Left lung (tissue), 14 donors: ENCODE results near the gene POTEC. TPM values are rescaled to one million over a fixed set of nuclear protein-coding genes. Genes with fewer than 3 reads are reported as not detected.
"Not testable (repeated sequence)": the region's sequence is repeated elsewhere in the genome, so short reads cannot be mapped to it uniquely, and the experiment has no call there.

ENCODE experiments used
- ATAC-seq: fragments of 200-7000 bp; cut with Tn5 transposase; one replicate; pipeline ENCODE4 v1.9.1; 2020; ENCODE audit warnings: moderate library complexity
- DNase-seq, 4 donors: peaks; one replicate each; pipeline ENCODE4 v3.0.0-alpha.2; 2013 to 2020
- H3K27ac ChIP-seq, 2 donors: fragments of 200-600 bp; sonication (generic) in 1 of 2; one replicate each; pipeline versions ENCODE4 v1.5.0 to v1.8.0; 2020 to 2021
- H3K27me3 ChIP-seq, 2 donors: fragments of 200-600 bp; sonication (generic) in 1 of 2; one replicate each; pipeline versions ENCODE4 v1.5.0 to v1.8.0; 2020 to 2021
- H3K36me3 ChIP-seq, 2 donors: fragments of 200-600 bp; sonication (generic) in 1 of 2; one replicate each; pipeline versions ENCODE4 v1.5.0 to v1.8.0; 2020 to 2021
- H3K4me1 ChIP-seq, 2 donors: fragments of 200-600 bp; one replicate each; pipeline ENCODE4 v1.8.0; 2021
- H3K4me3 ChIP-seq, 2 donors: fragments of 200-600 bp; sonication (generic) in 1 of 2; one replicate each; pipeline versions ENCODE4 v1.5.0 to v1.8.0; 2020 to 2021; ENCODE audit warnings: mild to moderate bottlenecking in 1 of 2
- H3K9me3 ChIP-seq, 2 donors: fragments of 200-600 bp; sonication (generic) in 1 of 2; one replicate each; pipeline versions ENCODE4 v1.5.0 to v1.8.0; 2020 to 2021
- CTCF ChIP-seq, 2 donors: fragments of 200-600 bp; sonication (generic) in 1 of 2; IDR thresholded peaks; one replicate each; pipeline versions ENCODE4 v1.5.0 to v1.8.0; 2021; ENCODE audit warnings: antibody characterized with exemption in 2 of 2
- intact Hi-C, 2 donors: fragments of 100-400 bp; cut with DNase I; formaldehyde crosslinking; loops; one replicate each; pipeline versions ENCODE4 v1.11.2 to v1.14.2; 2022
- long read RNA-seq, 12 donors: library from polyadenylated mRNA in 2 of 12; unstranded in 2 of 12; transcript quantifications; one replicate each; pipeline ENCODE4 v2.0.0 and lab custom pipeline, GENCODE V29; 2019 to 2026
- polyA plus RNA-seq, 6 donors: library from polyadenylated mRNA; unstranded; fragments of 120-200 nt; gene quantifications; one replicate each; pipeline ENCODE4 v1.2.1, GENCODE V29; 2013; ENCODE audit not compliant: insufficient read length in 6 of 6
- total RNA-seq, 2 donors: library from RNA; stranded (reverse); fragmentation: NEBNext Ultra II Directional; extraction: Animal tissue kit (Norgen Biotek cat#: 25700); gene quantifications; one replicate each; pipeline ENCODE4 v1.2.1, GENCODE V29; 2021
- donor health status: DM: no; HTN: yes; CAD: no.
- donor health status: DM: no; HTN: no; CAD: no.

Gene POTEC
- total RNA-seq = not detected
- under 1 TPM in 4 of 6 donors, not detected in 2; 0.03 to 0.06 (median 0.04) TPM for polyA plus RNA-seq
- long read RNA-seq, donor 1 = 0 reads
- long read RNA-seq, donor 2 = 0 reads
- long read RNA-seq, donor 3 = 0 reads
- long read RNA-seq, donor 4 = 0 reads
- long read RNA-seq, donor 5 = 0 reads
- long read RNA-seq, donor 6 = 0 reads
- long read RNA-seq, donor 7 = 0 reads
- long read RNA-seq, donor 8 = 0 reads
- long read RNA-seq, donor 9 = 0 reads
- long read RNA-seq, donor 10 = 0 reads
- long read RNA-seq, donor 11 = 0 reads
- long read RNA-seq, donor 12 = 0 reads

- H3K27ac ChIP-seq, H3K4me1 ChIP-seq, H3K27me3 ChIP-seq, H3K4me3 ChIP-seq, DNase-seq, H3K36me3 ChIP-seq, intact Hi-C loops, ATAC-seq, H3K9me3 ChIP-seq: not testable (repeated sequence)
Observed at GRCh38 chr18:14543446-14543964, at the start of gene POTEC. Gene POTEC (minus strand): TSS chr18:14543600. CDS start chr18:14543146, 454 bp downstream.

GRCh38 chr18:14577971-14578370 is 34.6 kb upstream of the POTEC start:
- H3K4me3 ChIP-seq = no peak overlapping the region
- ATAC-seq = no peak
- no peaks in the 10 kb centered on the region for H3K27me3 ChIP-seq
- intact Hi-C loops = no loop called here
- no peaks in the 10 kb centered on the region for H3K36me3 ChIP-seq
- DNase-seq = no peak
- TF ChIP-seq CTCF (IDR thresholded peaks at IDR 0.05) = no peak
- H3K27ac ChIP-seq = no peak overlapping the region
- no peaks in the 10 kb centered on the region for H3K4me1 ChIP-seq
- peaks cover 0 to 2% of the 10 kb centered on the region in 2 donors for H3K9me3 ChIP-seq

- ATAC-seq, DNase-seq, H3K9me3 ChIP-seq, H3K27ac ChIP-seq, H3K36me3 ChIP-seq, H3K4me1 ChIP-seq, H3K27me3 ChIP-seq, intact Hi-C loops, H3K4me3 ChIP-seq: not testable (repeated sequence)
Observed at GRCh38 chr18:14559502-14559901, 16.1 kb upstream of the POTEC start.

- ATAC-seq, H3K4me3 ChIP-seq, H3K27me3 ChIP-seq, H3K4me1 ChIP-seq, H3K36me3 ChIP-seq, DNase-seq, intact Hi-C loops, H3K27ac ChIP-seq, H3K9me3 ChIP-seq: not testable (repeated sequence)
Observed at GRCh38 chr18:14531659-14532058, 11.7 kb downstream of the POTEC start.

GRCh38 chr18:14510707-14511106 is 32.7 kb downstream of the POTEC start:
- H3K4me3 ChIP-seq, H3K9me3 ChIP-seq, H3K27me3 ChIP-seq, ATAC-seq, H3K36me3 ChIP-seq, H3K4me1 ChIP-seq, DNase-seq, H3K27ac ChIP-seq, intact Hi-C loops: not testable (repeated sequence)

- H3K4me1 ChIP-seq, H3K9me3 ChIP-seq, H3K36me3 ChIP-seq, H3K27ac ChIP-seq, H3K4me3 ChIP-seq, ATAC-seq, H3K27me3 ChIP-seq, DNase-seq, intact Hi-C loops: not testable (repeated sequence)
Observed at GRCh38 chr18:14503691-14504090, 39.7 kb downstream of the POTEC start.

- H3K27ac ChIP-seq, ATAC-seq, H3K27me3 ChIP-seq, H3K9me3 ChIP-seq, intact Hi-C loops, H3K4me3 ChIP-seq, H3K36me3 ChIP-seq, H3K4me1 ChIP-seq: not testable (repeated sequence)
- peak in 1 of 4 donors; percentile 51 for DNase-seq
Observed at GRCh38 chr18:14501894-14502293, 41.5 kb downstream of the POTEC start.

- peak in 1 of 4 donors; percentile 73 for DNase-seq
- H3K9me3 ChIP-seq, H3K4me1 ChIP-seq, H3K4me3 ChIP-seq, intact Hi-C loops, H3K36me3 ChIP-seq, ATAC-seq, H3K27ac ChIP-seq, H3K27me3 ChIP-seq: not testable (repeated sequence)
Observed at GRCh38 chr18:14489256-14490014, 54.0 kb downstream of the POTEC start.

- H3K27ac ChIP-seq, H3K4me3 ChIP-seq, ATAC-seq, H3K27me3 ChIP-seq, H3K9me3 ChIP-seq, intact Hi-C loops, H3K4me1 ChIP-seq, H3K36me3 ChIP-seq: not testable (repeated sequence)
- peak in 1 of 4 donors; percentile 59 for DNase-seq
Observed at GRCh38 chr18:14488789-14489188, 54.6 kb downstream of the POTEC start.

- H3K9me3 ChIP-seq, intact Hi-C loops, H3K27me3 ChIP-seq, H3K4me3 ChIP-seq, ATAC-seq, H3K36me3 ChIP-seq, H3K27ac ChIP-seq, DNase-seq, H3K4me1 ChIP-seq: not testable (repeated sequence)
Observed at GRCh38 chr18:14486926-14487580, 56.3 kb downstream of the POTEC start.

- DNase-seq, H3K27me3 ChIP-seq, H3K27ac ChIP-seq, ATAC-seq, H3K9me3 ChIP-seq, intact Hi-C loops, H3K4me3 ChIP-seq, H3K4me1 ChIP-seq, H3K36me3 ChIP-seq: not testable (repeated sequence)
Observed at GRCh38 chr18:14479076-14479475, 64.3 kb downstream of the POTEC start.

- H3K27ac ChIP-seq, H3K4me3 ChIP-seq, intact Hi-C loops, H3K36me3 ChIP-seq, H3K9me3 ChIP-seq, ATAC-seq, H3K27me3 ChIP-seq, H3K4me1 ChIP-seq: not testable (repeated sequence)
- peak in 1 of 4 donors; percentile 60 for DNase-seq
Observed at GRCh38 chr18:14475520-14475919, 67.9 kb downstream of the POTEC start.
